NCI-H1694 treated with DMSO at 0.1 percent for 48 hours (cell line): ENCODE measurements around the gene C9orf85.
A peak's percentile ranks its signal among the peaks of the same experiment; 100 is the strongest.

ENCODE experiments used
- DNase-seq: peaks from one replicate; lab custom pipeline; 2025; lab: John Stamatoyannopoulos, UW

The C9orf85 gene

DNA sequence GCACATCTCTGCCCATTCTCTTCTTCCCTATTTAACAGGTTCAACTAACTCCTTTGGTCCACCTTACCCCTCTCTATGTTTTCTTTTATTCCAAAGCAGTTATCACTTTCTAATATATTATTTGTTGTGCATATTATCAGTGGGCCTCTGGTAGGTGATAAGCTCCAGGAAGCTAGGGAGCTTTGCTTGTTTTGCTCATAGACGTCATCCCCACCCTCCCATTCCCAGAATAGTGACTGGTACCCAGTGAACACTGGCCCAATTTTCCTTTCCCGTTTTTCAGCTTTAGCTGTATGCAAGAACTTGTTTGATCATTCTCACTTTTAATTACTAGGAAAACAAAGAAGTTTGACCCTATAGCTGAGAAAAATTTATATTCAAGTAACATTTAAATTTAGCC lies 7.4 kb upstream of the C9orf85 start:
- DNase-seq = no peak

GRCh38 chr9:71908825-71909224 lies 2.6 kb upstream of the C9orf85 start:
- DNase-seq = peak; percentile 3

- no peak for DNase-seq
Observed at GRCh38 chr9:71909887-71910649, 1.4 kb upstream of the C9orf85 start.

GRCh38 chr9:71910650-71911060 lies 784 bp upstream of the C9orf85 start:
- DNase-seq = no peak

DNA sequence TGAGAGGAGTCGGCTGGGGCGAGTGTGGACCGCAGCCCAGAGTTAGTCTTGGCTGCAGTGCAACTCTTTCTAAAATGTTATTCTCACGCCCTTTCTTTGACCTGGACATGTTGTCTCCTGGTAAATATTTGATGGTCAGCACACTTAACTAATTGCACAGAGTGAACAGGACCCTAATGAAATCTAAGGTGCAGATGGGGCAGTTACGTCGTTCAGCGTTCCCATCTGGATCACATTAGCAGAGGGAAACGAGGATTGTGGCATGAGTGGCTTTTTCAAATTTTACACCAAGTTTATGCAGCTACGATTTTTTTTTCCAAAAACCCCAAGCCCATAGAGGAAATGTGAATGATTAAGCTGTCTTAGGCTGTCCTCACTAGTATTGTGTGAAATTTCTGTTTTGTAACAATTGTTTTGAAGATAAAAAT lies 483 bp downstream of the C9orf85 start:
- DNase-seq = no peak

- DNase-seq = no peak
Observed at GRCh38 chr9:71915495-71915894, 4.1 kb downstream of the C9orf85 start.

- no peak for DNase-seq
Observed at GRCh38 chr9:71916834-71917534, 5.5 kb downstream of the C9orf85 start.

GRCh38 chr9:71918419-71918818 lies 7.0 kb downstream of the C9orf85 start:
- DNase-seq = no peak

GRCh38 chr9:71920456-71921189 lies 9.2 kb downstream of the C9orf85 start:
- no peak for DNase-seq

DNA sequence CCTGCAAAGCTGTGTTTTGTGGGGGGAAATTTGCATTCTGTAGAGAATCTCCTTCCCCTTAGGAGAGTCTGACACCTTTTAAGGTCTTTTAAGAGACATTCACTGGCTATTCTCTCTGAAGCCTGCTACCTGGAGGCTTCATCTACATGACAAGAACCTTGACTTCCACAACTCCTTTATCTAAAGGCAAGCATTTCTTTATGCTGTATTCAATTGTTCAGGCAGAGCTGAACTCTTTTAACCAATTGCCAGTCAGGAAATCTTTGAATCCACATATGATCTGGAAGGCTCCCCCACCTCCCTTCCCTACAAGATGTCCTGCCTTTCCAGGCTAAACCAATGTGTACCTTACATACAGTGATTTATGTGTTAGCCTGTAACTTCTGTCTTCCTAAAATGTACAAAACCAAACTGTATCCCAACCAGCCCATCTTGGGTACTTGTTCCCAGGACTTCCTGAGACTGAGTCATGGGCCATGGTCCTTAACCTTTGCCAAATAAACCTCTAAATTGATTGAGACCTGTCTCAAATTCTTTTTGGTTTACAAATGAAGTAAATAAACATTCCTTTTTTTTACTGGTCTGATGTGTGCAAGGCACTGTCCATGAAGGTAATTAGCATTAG lies 9.9 kb downstream of the C9orf85 start:
- DNase-seq = no peak

- DNase-seq = no peak
Observed at GRCh38 chr9:71924576-71924975, 13.1 kb downstream of the C9orf85 start.

GRCh38 chr9:71925834-71926233 lies 14.4 kb downstream of the C9orf85 start:
- DNase-seq = no peak

DNA sequence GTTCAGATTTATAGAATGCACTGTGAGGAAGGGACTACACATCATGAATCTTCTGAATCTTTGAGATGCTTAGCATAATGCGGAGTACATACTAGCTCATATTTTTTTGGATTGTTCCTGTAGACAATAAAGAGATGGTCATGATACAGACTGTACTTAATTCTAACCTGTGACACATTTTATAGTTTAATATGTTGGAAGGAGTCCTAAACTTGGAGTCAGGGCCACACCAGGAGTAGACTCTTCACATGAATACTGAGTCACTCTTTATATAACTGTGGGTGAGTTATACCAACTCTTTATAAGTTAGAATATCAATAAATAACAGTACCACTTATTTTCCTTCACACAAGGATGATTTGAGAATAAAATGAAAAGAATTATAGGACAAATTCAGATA lies 16.9 kb downstream of the C9orf85 start:
- no peak for DNase-seq

DNA sequence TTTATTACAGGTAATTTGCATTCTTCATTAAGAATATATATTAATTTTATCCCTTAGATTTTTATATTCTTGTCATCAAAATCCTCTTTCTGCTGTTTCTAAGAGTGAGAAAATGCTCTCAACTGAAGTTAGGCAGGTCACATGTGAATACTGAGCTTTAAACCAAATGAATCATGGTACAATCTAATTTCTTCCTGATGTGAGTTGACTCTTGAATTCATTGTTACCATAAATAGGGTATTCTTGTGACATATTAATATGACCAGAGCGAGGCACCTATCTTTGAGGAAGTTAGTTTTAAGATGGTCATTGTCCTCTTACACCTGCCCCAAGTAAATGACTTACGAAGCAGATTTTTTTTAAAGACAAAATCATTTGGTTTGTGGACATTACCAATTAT lies 17.4 kb downstream of the C9orf85 start:
- no peak for DNase-seq

DNA sequence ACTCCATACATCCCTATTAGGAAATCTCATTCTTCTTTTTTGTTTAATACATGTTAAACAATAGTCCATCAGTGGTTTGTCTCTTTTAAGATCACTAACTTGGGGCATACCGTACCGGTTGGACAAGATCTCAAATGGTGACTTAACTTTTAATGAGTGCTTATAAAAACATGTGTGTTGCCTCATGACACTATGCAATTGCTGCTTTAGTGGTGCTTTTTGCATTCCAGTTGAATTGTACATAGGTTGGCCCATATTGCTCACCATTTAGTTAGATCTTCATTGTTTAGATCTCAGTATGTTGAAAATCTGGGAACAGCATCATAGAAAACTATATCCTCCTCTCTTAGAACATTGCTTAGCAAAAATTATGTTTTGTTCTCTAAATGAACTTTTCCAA lies 17.8 kb downstream of the C9orf85 start:
- no peak for DNase-seq

DNA sequence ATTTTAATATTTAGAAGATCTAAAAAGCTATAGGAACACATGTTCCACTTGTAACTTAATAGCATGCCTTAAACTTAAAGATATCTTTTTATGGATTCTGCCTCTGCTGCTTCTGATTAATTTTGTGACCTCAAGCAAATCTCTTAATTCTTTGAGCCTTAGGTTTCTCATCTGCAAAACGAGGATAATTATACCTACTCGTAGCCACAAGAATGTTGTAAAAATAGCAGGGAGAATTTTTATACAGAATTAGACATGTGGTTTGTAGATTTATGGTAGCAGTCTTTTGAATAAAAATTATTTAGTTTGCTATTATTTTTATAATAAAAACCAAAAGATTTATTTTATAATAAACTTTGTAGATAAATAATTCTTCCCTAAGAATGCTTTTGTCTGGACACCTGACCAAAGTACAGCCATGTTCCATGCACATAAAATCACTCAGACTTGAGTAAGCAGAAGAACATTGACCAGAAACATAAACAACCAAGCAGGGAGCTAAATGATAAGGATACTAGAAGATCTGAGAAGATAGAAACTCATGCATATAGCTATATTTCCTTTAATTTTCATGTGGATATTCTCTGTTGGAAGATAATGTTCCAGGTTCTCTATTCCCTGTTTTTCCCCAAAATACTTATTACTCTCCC lies 18.5 kb downstream of the C9orf85 start:
- DNase-seq = no peak

- DNase-seq = no peak
Observed at GRCh38 chr9:71931166-71931565, 19.7 kb downstream of the C9orf85 start.

DNA sequence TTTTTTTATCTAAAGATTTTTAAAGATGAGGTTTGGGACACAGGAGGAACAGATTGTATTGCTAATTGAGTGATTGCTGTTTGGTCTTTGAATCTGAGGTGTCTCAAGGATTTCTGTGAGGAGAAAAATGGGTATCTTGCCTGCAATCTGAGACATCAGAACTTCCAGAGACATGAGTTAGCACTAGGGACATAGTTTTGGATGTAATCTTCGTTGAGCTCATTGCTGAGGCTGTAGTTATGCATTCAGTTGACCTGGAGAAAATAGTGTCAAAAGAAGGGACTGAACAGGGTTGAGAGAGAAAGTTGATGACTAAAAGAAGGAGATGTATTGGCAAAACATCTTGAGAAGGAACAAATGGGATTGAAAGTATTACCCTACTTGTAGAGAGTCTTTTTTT lies 24.6 kb downstream of the C9orf85 start:
- DNase-seq = no peak

DNA sequence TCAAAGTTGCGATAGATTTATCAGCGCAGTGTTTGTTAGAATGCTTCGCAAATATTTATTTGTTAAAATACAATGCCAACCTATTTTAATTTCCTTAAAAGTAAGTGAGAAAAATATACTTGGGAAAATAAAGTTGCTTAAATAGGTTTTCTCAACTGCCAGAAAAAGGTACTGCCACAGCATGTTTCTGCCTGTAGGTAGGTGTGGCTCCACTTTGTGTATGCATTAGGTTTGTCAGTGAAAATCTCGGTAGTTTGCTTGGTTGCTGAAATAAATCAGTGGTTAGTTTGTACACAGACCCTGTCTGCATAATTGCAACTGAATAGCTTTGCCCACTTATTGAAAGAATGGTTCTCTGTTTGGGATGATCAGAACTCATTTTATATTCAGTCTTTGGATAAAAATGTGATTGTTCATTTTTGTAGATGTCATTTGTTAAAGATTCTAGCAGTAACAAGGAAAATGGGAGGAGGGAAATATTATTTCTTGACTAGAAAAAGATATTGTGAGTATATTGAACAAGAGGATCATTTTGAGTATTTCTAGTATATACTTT lies 25.7 kb downstream of the C9orf85 start:
- DNase-seq = no peak

- DNase-seq = no peak
Observed at GRCh38 chr9:71937898-71938297, 26.5 kb downstream of the C9orf85 start.

GRCh38 chr9:71941060-71941568 lies 29.7 kb downstream of the C9orf85 start:
- no peak for DNase-seq
